Measurements from ENCODE around the gene GINS2. TPM values are rescaled to one million over a fixed set of nuclear protein-coding genes. Genes with fewer than 3 reads are reported as not detected.

The GINS2 gene
- total RNA-seq, 4 donors from 2014 or later: 1.8 to 2.5 (median 1.9) TPM; not detected in 1

- Histone ChIP-seq H3K27ac (no peak overlapping the region), H3K9me3 (no peaks in the 10 kb centered on the region), H3K27me3 (no peaks in the 10 kb centered on the region), H3K36me3 (no peaks in the 10 kb centered on the region), H3K4me1 (peaks cover 22% of the 10 kb centered on the region), H3K4me3 (peak overlapping the region; percentile 75)
- TF ChIP-seq POLR2A (IDR thresholded peaks at IDR 0.05) (no peak), POLR2AphosphoS5 (IDR thresholded peaks at IDR 0.05) (no peak), EP300 (IDR thresholded peaks at IDR 0.05) (no peak), CTCF (IDR thresholded peaks at IDR 0.05) (no peak)
- DNase-seq (ENCODE audit: low spot score in 2 of 2): no peak
- WGBS: 42% methylated on average over 24 of the region's 27 CpGs
Measured at GRCh38 chr16:85689285-85689949, 663 bp upstream of the GINS2 start.

GRCh38 chr16:85687651-85688471 lies 893 bp downstream of the GINS2 start:
- H3K27me3 ChIP-seq: no peaks in the 10 kb centered on the region

GRCh38 chr16:85686912-85687591 lies 1.7 kb downstream of the GINS2 start:
- Histone ChIP-seq H3K9me3 (no peaks in the 10 kb centered on the region), H3K36me3 (no peaks in the 10 kb centered on the region), H3K4me1 (peaks cover 22% of the 10 kb centered on the region), H3K27ac (no peak overlapping the region), H3K27me3 (no peaks in the 10 kb centered on the region), H3K4me3 (no peak overlapping the region)
- WGBS: 74% methylated on average over 15 of the region's 15 CpGs
- TF ChIP-seq CTCF (IDR thresholded peaks at IDR 0.05): no peak
- TF ChIP-seq EP300 (IDR thresholded peaks at IDR 0.05): no peak
- no peak for TF ChIP-seq POLR2A (IDR thresholded peaks at IDR 0.05)
- no peak for TF ChIP-seq POLR2AphosphoS5 (IDR thresholded peaks at IDR 0.05)
- DNase-seq (ENCODE audit: low spot score in 2 of 2): no peak

More at GRCh38 chr16:85687651-85688471, 893 bp downstream of the GINS2 start:
- H3K27ac ChIP-seq: no peak overlapping the region
- H3K9me3 ChIP-seq: no peaks in the 10 kb centered on the region
- 78% methylated on average over 38 of the region's 49 CpGs for WGBS
- TF ChIP-seq EP300 (IDR thresholded peaks at IDR 0.05): no peak
- no peak for TF ChIP-seq CTCF (IDR thresholded peaks at IDR 0.05)
- TF ChIP-seq POLR2AphosphoS5 (IDR thresholded peaks at IDR 0.05): no peak
- no peak for TF ChIP-seq POLR2A (IDR thresholded peaks at IDR 0.05)
- peaks cover 22% of the 10 kb centered on the region for H3K4me1 ChIP-seq
- H3K4me3 ChIP-seq: peak overlapping the region; percentile 75
- DNase-seq (ENCODE audit: low spot score in 2 of 2): no peak
- H3K36me3 ChIP-seq: no peaks in the 10 kb centered on the region

GRCh38 chr16:85685251-85685650 lies 3.5 kb downstream of the GINS2 start:
- H3K4me3 ChIP-seq: no peak overlapping the region
- H3K36me3 ChIP-seq: no peaks in the 10 kb centered on the region
- TF ChIP-seq POLR2A (IDR thresholded peaks at IDR 0.05) (no peak), EP300 (IDR thresholded peaks at IDR 0.05) (no peak), CTCF (IDR thresholded peaks at IDR 0.05) (no peak), POLR2AphosphoS5 (IDR thresholded peaks at IDR 0.05) (no peak)
- no peak for DNase-seq (ENCODE audit: low spot score in 2 of 2)
- no peak overlapping the region for H3K27ac ChIP-seq
- 90% methylated on average over 2 of the region's 2 CpGs for WGBS
- peaks cover 21% of the 10 kb centered on the region for H3K4me1 ChIP-seq
- H3K9me3 ChIP-seq: no peaks in the 10 kb centered on the region
- no peaks in the 10 kb centered on the region for H3K27me3 ChIP-seq

GRCh38 chr16:85683363-85683762 lies 5.4 kb downstream of the GINS2 start:
- Histone ChIP-seq H3K27ac (no peak overlapping the region), H3K9me3 (no peaks in the 10 kb centered on the region), H3K4me3 (no peak overlapping the region), H3K36me3 (peaks cover 5% of the 10 kb centered on the region), H3K27me3 (no peaks in the 10 kb centered on the region), H3K4me1 (peaks cover 9% of the 10 kb centered on the region)
- TF ChIP-seq POLR2AphosphoS5 (IDR thresholded peaks at IDR 0.05) (no peak), EP300 (IDR thresholded peaks at IDR 0.05) (no peak), POLR2A (IDR thresholded peaks at IDR 0.05) (no peak), CTCF (IDR thresholded peaks at IDR 0.05) (no peak)
- DNase-seq (ENCODE audit: low spot score in 2 of 2): no peak

Measured in suprapubic skin (tissue), 4 donors.